HG02852 (cell line): ENCODE data around the gene PPP1R27.
A peak's percentile ranks its signal among the peaks of the same experiment; 100 is the strongest.

Source experiments
- ATAC-seq: cut with Tn5 transposase; IDR thresholded peaks from one replicate; pipeline ENCODE4 v1.9.1; 2021; ENCODE audit warnings: mild to moderate bottlenecking, moderate library complexity; ENCODE audit not compliant: unreplicated experiment

PPP1R27 gene

GRCh38 chr17:81863123-81863675 lies 28.3 kb upstream of the PPP1R27 start:
- no peak for ATAC-seq

- ATAC-seq: peak; percentile 75
Measured at GRCh38 chr17:81860756-81861568, 26.1 kb upstream of the PPP1R27 start.

GRCh38 chr17:81859906-81860755 lies 25.3 kb upstream of the PPP1R27 start, which contains the start of gene P4HB:
P4HB (minus strand) TSS chr17:81860535; CDS start chr17:81860471, 64 bp downstream.
- peak; percentile 72 for ATAC-seq

GRCh38 chr17:81858967-81859905 lies 24.4 kb upstream of the PPP1R27 start:
- no peak for ATAC-seq

- no peak for ATAC-seq
Measured at GRCh38 chr17:81858170-81858966, 23.5 kb upstream of the PPP1R27 start.

GRCh38 chr17:81854974-81855774 lies 20.3 kb upstream of the PPP1R27 start:
- ATAC-seq: no peak

GRCh38 chr17:81852237-81852636 lies 17.4 kb upstream of the PPP1R27 start:
- no peak for ATAC-seq

- no peak for ATAC-seq
Measured at GRCh38 chr17:81851423-81851822, 16.6 kb upstream of the PPP1R27 start.

- ATAC-seq: no peak
Measured at GRCh38 chr17:81849457-81849856, 14.6 kb upstream of the PPP1R27 start.

GRCh38 chr17:81846743-81847689 lies 12.2 kb upstream of the PPP1R27 start:
- ATAC-seq: no peak

- ATAC-seq: no peak
Measured at GRCh38 chr17:81845881-81846742, 11.3 kb upstream of the PPP1R27 start.

- no peak for ATAC-seq
Measured at GRCh38 chr17:81845361-81845760, 10.5 kb upstream of the PPP1R27 start.

- ATAC-seq: no peak
Measured at GRCh38 chr17:81844887-81845286, 10.0 kb upstream of the PPP1R27 start.

GRCh38 chr17:81844327-81844851 lies 9.5 kb upstream of the PPP1R27 start:
- ATAC-seq: no peak

- ATAC-seq: no peak
Measured at GRCh38 chr17:81843713-81844326, 9.0 kb upstream of the PPP1R27 start.
